ENCODE measurements around the gene AFF2. TPM values are rescaled to one million over a fixed set of nuclear protein-coding genes. Genes with fewer than 3 reads are reported as not detected.

Gene AFF2
- total and polyA plus RNA-seq, 2 donors (not counting 3 experiments of a cell fraction or from before 2014, with no cell fraction given) = 0.03 to 0.07 TPM

DNA sequence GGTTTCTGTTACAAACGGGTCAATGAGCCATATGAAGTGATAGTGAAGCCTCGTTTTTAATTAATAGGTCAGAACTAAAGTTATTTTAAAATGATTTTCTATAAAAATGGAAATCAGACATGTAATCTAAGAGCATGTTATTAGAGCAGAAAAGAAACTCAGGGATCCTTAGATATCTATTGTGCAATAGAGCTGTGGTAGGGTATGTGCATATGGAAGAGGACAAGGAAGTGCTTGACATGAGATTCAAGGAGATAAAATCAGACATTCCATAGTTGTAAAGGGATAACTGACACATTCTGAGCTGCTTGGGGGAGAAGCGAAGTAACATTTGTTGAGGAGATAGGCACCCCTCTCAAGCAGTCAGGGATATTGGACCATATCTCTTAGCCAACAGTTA lies 143.0 kb downstream of the AFF2 start:
- Histone ChIP-seq H3K27me3 (ENCODE audit: control insufficient read depth in 2 of 2, insufficient read depth in 2 of 2, low read length in 2 of 2) (no peaks in the 10 kb centered on the region), H3K36me3 (ENCODE audit: control insufficient read depth in 2 of 2, extremely low read depth in 1 of 2, insufficient read depth in 2 of 2, low read length in 2 of 2) (no peaks in the 10 kb centered on the region), H3K9ac (replicated peaks; ENCODE audit: extremely low read depth, insufficient read depth, low read length) (no peak overlapping the region), H3K4me1 (ENCODE audit: control insufficient read depth, extremely low read depth, insufficient read depth, low read length) (no peaks in the 10 kb centered on the region), H4K20me1 (replicated peaks; ENCODE audit: control insufficient read depth, extremely low read depth, insufficient read depth, low read length) (no peaks in the 10 kb centered on the region), H3K9me3 (replicated peaks; ENCODE audit: control insufficient read depth, insufficient read depth, low read length) (no peaks in the 10 kb centered on the region), H2AFZ (ENCODE audit: low read depth, low read length) (no peak overlapping the region), H3K27ac (ENCODE audit: insufficient read depth, low read depth, low read length) (no peak overlapping the region), H3K79me2 (ENCODE audit: control insufficient read depth, insufficient read depth, low read length) (no peaks in the 10 kb centered on the region), H3K4me3 (replicated peaks in 1 of 3; ENCODE audit: insufficient read depth in 1 of 3, low read depth in 1 of 3, low read length in 3 of 3) (no peak overlapping the region), H3K9me1 (replicated peaks; ENCODE audit: control insufficient read depth, extremely low read depth, insufficient read depth, low read length) (no peaks in the 10 kb centered on the region), H3K4me2 (ENCODE audit: insufficient read depth, low read length) (no peak overlapping the region)
- no TSS peak for BruUV-seq (replicated peaks)
- TF ChIP-seq GATA2 (IDR thresholded peaks at IDR 0.05; ENCODE audit: insufficient read depth, insufficient read length, low read depth, low read length) (no peak), FOS (IDR thresholded peaks at IDR 0.05; ENCODE audit: borderline replicate concordance, insufficient read depth, low read length) (no peak), MAX (IDR thresholded peaks at IDR 0.05; ENCODE audit: insufficient read depth, insufficient read length) (no peak), EZH2 (IDR thresholded peaks at IDR 0.05; ENCODE audit: borderline replicate concordance, low read depth, low read length, severe bottlenecking) (no peak), JUN (IDR thresholded peaks at IDR 0.05; ENCODE audit: borderline replicate concordance, insufficient read depth, insufficient read length, low read depth) (no peak), POLR2A (IDR thresholded peaks at IDR 0.05; ENCODE audit: low read depth, low read length) (no peak), MYC (IDR thresholded peaks at IDR 0.05; ENCODE audit: low read depth, low read length) (no peak), POLR2AphosphoS5 (IDR thresholded peaks at IDR 0.05; ENCODE audit: insufficient read depth, low read depth, low read length) (no peak)
- TF ChIP-seq, protein P1, sequence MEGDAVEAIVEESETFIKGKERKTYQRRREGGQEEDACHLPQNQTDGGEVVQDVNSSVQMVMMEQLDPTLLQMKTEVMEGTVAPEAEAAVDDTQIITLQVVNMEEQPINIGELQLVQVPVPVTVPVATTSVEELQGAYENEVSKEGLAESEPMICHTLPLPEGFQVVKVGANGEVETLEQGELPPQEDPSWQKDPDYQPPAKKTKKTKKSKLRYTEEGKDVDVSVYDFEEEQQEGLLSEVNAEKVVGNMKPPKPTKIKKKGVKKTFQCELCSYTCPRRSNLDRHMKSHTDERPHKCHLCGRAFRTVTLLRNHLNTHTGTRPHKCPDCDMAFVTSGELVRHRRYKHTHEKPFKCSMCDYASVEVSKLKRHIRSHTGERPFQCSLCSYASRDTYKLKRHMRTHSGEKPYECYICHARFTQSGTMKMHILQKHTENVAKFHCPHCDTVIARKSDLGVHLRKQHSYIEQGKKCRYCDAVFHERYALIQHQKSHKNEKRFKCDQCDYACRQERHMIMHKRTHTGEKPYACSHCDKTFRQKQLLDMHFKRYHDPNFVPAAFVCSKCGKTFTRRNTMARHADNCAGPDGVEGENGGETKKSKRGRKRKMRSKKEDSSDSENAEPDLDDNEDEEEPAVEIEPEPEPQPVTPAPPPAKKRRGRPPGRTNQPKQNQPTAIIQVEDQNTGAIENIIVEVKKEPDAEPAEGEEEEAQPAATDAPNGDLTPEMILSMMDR (IDR thresholded peaks at IDR 0.05; ENCODE audit: extremely low read depth in 1 of 2, insufficient read depth in 1 of 2, low read depth in 1 of 2, low read length in 2 of 2) = no peak
- CTCF ChIA-PET = no interaction called here
- FAIRE-seq (no peak), DNase-seq (ENCODE audit: low read depth, low spot score) (no peak)
- intact Hi-C loops (cut with micrococcal nuclease) (no loop called here), dilution Hi-C loops (cut with MboI; ENCODE audit: extremely low pct_ligation_motif_present, low sequenced_read_pairs) (no loop called here)
- POLR2A ChIA-PET = no interaction called here

All from endothelial cell of umbilical vein (primary cell).